ENCODE data around the gene MSL1.

Gene MSL1

GRCh38 chr17:40167685-40168261 lies 46.0 kb downstream of the MSL1 start:
- Mint-ChIP-seq H3K4me3 (no peak overlapping the region), H3K27ac (peak overlapping the region; percentile 38), H3K36me3 (peaks cover 14% of the 10 kb centered on the region), H3K27me3 (no peaks in the 10 kb centered on the region), H3K4me1 (peaks cover 20% of the 10 kb centered on the region), H3K9me3 (no peaks in the 10 kb centered on the region)

GRCh38 chr17:40168262-40168832 lies 46.6 kb downstream of the MSL1 start:
- peaks cover 14% of the 10 kb centered on the region for H3K36me3 Mint-ChIP-seq
- H3K4me1 Mint-ChIP-seq: peaks cover 20% of the 10 kb centered on the region
- H3K4me3 Mint-ChIP-seq: no peak overlapping the region
- H3K27me3 Mint-ChIP-seq: no peaks in the 10 kb centered on the region
- H3K9me3 Mint-ChIP-seq: no peaks in the 10 kb centered on the region
- peak overlapping the region; percentile 31 for H3K27ac Mint-ChIP-seq

- no peak overlapping the region for H3K4me3 Mint-ChIP-seq
- peaks cover 14% of the 10 kb centered on the region for H3K36me3 Mint-ChIP-seq
- peaks cover 18% of the 10 kb centered on the region for H3K4me1 Mint-ChIP-seq
- no peaks in the 10 kb centered on the region for H3K9me3 Mint-ChIP-seq
- no peaks in the 10 kb centered on the region for H3K27me3 Mint-ChIP-seq
- no peak overlapping the region for H3K27ac Mint-ChIP-seq
Observed at GRCh38 chr17:40170325-40170724, 48.6 kb downstream of the MSL1 start.

GRCh38 chr17:40171750-40172149 lies 50.0 kb downstream of the MSL1 start:
- H3K27me3 Mint-ChIP-seq: no peaks in the 10 kb centered on the region
- H3K36me3 Mint-ChIP-seq: peaks cover 12% of the 10 kb centered on the region
- H3K4me1 Mint-ChIP-seq: peaks cover 12% of the 10 kb centered on the region
- no peaks in the 10 kb centered on the region for H3K9me3 Mint-ChIP-seq
- no peak overlapping the region for H3K4me3 Mint-ChIP-seq
- H3K27ac Mint-ChIP-seq: peak overlapping the region; percentile 51

- H3K4me3 Mint-ChIP-seq: no peak overlapping the region
- no peaks in the 10 kb centered on the region for H3K9me3 Mint-ChIP-seq
- peaks cover 16% of the 10 kb centered on the region for H3K4me1 Mint-ChIP-seq
- H3K36me3 Mint-ChIP-seq: peaks cover 9% of the 10 kb centered on the region
- H3K27me3 Mint-ChIP-seq: no peaks in the 10 kb centered on the region
- peak overlapping the region; percentile 9 for H3K27ac Mint-ChIP-seq
Observed at GRCh38 chr17:40173091-40173777, 51.5 kb downstream of the MSL1 start.

- peaks cover 8% of the 10 kb centered on the region for H3K36me3 Mint-ChIP-seq
- no peaks in the 10 kb centered on the region for H3K27me3 Mint-ChIP-seq
- no peaks in the 10 kb centered on the region for H3K9me3 Mint-ChIP-seq
- H3K4me3 Mint-ChIP-seq: no peak overlapping the region
- peaks cover 15% of the 10 kb centered on the region for H3K4me1 Mint-ChIP-seq
- H3K27ac Mint-ChIP-seq: peak overlapping the region; percentile 9
Observed at GRCh38 chr17:40173778-40174135, 52.0 kb downstream of the MSL1 start.

- peaks cover 13% of the 10 kb centered on the region for H3K4me1 Mint-ChIP-seq
- H3K9me3 Mint-ChIP-seq: no peaks in the 10 kb centered on the region
- no peaks in the 10 kb centered on the region for H3K27me3 Mint-ChIP-seq
- H3K27ac Mint-ChIP-seq: peak overlapping the region; percentile 51
- peaks cover 8% of the 10 kb centered on the region for H3K36me3 Mint-ChIP-seq
- no peak overlapping the region for H3K4me3 Mint-ChIP-seq
Observed at GRCh38 chr17:40174514-40174913, 52.7 kb downstream of the MSL1 start.

- Mint-ChIP-seq H3K27ac (no peak overlapping the region), H3K4me3 (no peak overlapping the region), H3K36me3 (peaks cover 2% of the 10 kb centered on the region), H3K27me3 (no peaks in the 10 kb centered on the region), H3K9me3 (no peaks in the 10 kb centered on the region), H3K4me1 (peaks cover 13% of the 10 kb centered on the region)
Observed at GRCh38 chr17:40175928-40176753, 54.4 kb downstream of the MSL1 start.

- Mint-ChIP-seq H3K27ac (no peak overlapping the region), H3K27me3 (no peaks in the 10 kb centered on the region), H3K36me3 (peaks cover 2% of the 10 kb centered on the region), H3K9me3 (no peaks in the 10 kb centered on the region), H3K4me1 (peaks cover 13% of the 10 kb centered on the region), H3K4me3 (peak overlapping the region; percentile 68)
Observed at GRCh38 chr17:40176754-40177110, 55.0 kb downstream of the MSL1 start.

GRCh38 chr17:40177275-40177874 lies 55.6 kb downstream of the MSL1 start, which contains the start of gene RAPGEFL1:
TSS of gene RAPGEFL1 (plus strand) at chr17:40177470. CDS start at chr17:40177862, 392 bp downstream.
- Mint-ChIP-seq H3K9me3 (no peaks in the 10 kb centered on the region), H3K27me3 (no peaks in the 10 kb centered on the region), H3K4me1 (peaks cover 13% of the 10 kb centered on the region), H3K4me3 (peak within 1 kb of the TSS; percentile 76), H3K27ac (peak within 1 kb of the TSS; percentile 41), H3K36me3 (peaks cover 2% of the 10 kb centered on the region)

GRCh38 chr17:40178021-40178601 lies 56.3 kb downstream of the MSL1 start:
- Mint-ChIP-seq H3K36me3 (peaks cover 2% of the 10 kb centered on the region), H3K9me3 (no peaks in the 10 kb centered on the region), H3K4me3 (peak overlapping the region; percentile 76), H3K4me1 (peaks cover 13% of the 10 kb centered on the region), H3K27me3 (no peaks in the 10 kb centered on the region), H3K27ac (no peak overlapping the region)

GRCh38 chr17:40178660-40179059 lies 56.9 kb downstream of the MSL1 start:
- Mint-ChIP-seq H3K9me3 (no peaks in the 10 kb centered on the region), H3K27ac (no peak overlapping the region), H3K27me3 (no peaks in the 10 kb centered on the region), H3K4me3 (peak overlapping the region; percentile 76), H3K4me1 (peaks cover 13% of the 10 kb centered on the region), H3K36me3 (peaks cover 2% of the 10 kb centered on the region)

GRCh38 chr17:40179923-40180659 lies 58.3 kb downstream of the MSL1 start:
- Mint-ChIP-seq H3K27me3 (no peaks in the 10 kb centered on the region), H3K9me3 (no peaks in the 10 kb centered on the region), H3K4me3 (no peak overlapping the region), H3K27ac (no peak overlapping the region), H3K36me3 (peaks cover 2% of the 10 kb centered on the region), H3K4me1 (peaks cover 13% of the 10 kb centered on the region)

GRCh38 chr17:40180694-40181093 lies 58.9 kb downstream of the MSL1 start:
- Mint-ChIP-seq H3K4me3 (no peak overlapping the region), H3K9me3 (no peaks in the 10 kb centered on the region), H3K36me3 (peaks cover 2% of the 10 kb centered on the region), H3K27ac (no peak overlapping the region), H3K27me3 (no peaks in the 10 kb centered on the region), H3K4me1 (peaks cover 13% of the 10 kb centered on the region)

Measured in activated naive CD4-positive, alpha-beta T cell treated with anti-CD3 and anti-CD28 coated beads, Interleukin-2, amount 50 U/mL, for 24 hours (primary cell).